IMR-90 (cell line): ENCODE data around the gene ABHD2. TPM values are rescaled to one million over a fixed set of nuclear protein-coding genes. Genes with fewer than 3 reads are reported as not detected.

Source experiments
- ATAC-seq: fragments of 200-7000 bp; cut with Tn5 transposase; 2 replicates; pipeline ENCODE4 v1.9.1; 2020; ENCODE audit warnings: low read depth, mild to moderate bottlenecking, moderate library complexity
- BruUV-seq: library from RNA; stranded (reverse); fragments of 400-500 nt; replicated peaks from 2 replicates; lab custom pipeline; 2021; lab: Mats Ljungman, UMichigan
- CTCF ChIA-PET: fragments of 300-600 bp; formaldehyde crosslinking; extraction: SDS; loops from one replicate; lab custom pipeline; 2021; ENCODE audit warnings: antibody characterized with exemption; lab: Yijun Ruan, JAX
- POLR2A ChIA-PET: fragments of 300-600 bp; sonication (Branson Sonifier 250); formaldehyde crosslinking; loops from one replicate; lab custom pipeline; 2022; ENCODE audit warnings: antibody characterized with exemption; ENCODE audit not compliant: unreplicated experiment; lab: Charles Lee
- DNase-seq: peaks from one replicate; pipeline ENCODE4 v3.0.0; 2013
- H2AFZ ChIP-seq: replicated peaks from 2 replicates; pipeline ENCODE3; 2013; ENCODE audit warnings: low read length, mild to moderate bottlenecking; ENCODE audit not compliant: poor library complexity
- H2AK5ac ChIP-seq: 2 replicates; pipeline ENCODE4 v1.6.1; 2013; ENCODE audit warnings: low read depth, low read length, inconsistent platforms
- H2AK9ac ChIP-seq: replicated peaks from 2 replicates; pipeline ENCODE3; 2013; ENCODE audit warnings: mild to moderate bottlenecking, low read depth, low read length, moderate library complexity; ENCODE audit not compliant: poor library complexity
- H2BK120ac ChIP-seq: 2 replicates; pipeline ENCODE4 v1.6.1; 2013; ENCODE audit warnings: low read depth, low read length, inconsistent platforms
- H2BK15ac ChIP-seq: 3 replicates; pipeline ENCODE4 v1.6.1; 2013; ENCODE audit warnings: low read depth, low read length, inconsistent platforms
- H2BK20ac ChIP-seq: 2 replicates; pipeline ENCODE4 v1.6.1; 2013; ENCODE audit warnings: low read depth, mild to moderate bottlenecking, inconsistent platforms, low read length, moderate library complexity
- H2BK5ac ChIP-seq: 2 replicates; pipeline ENCODE4 v1.6.1; 2013; ENCODE audit warnings: mild to moderate bottlenecking, low read depth, low read length, inconsistent platforms; ENCODE audit not compliant: poor library complexity, severe bottlenecking
- H3K14ac ChIP-seq: replicated peaks from 2 replicates; pipeline ENCODE4 v1.6.1; 2013; ENCODE audit warnings: low read depth, low read length, inconsistent platforms
- H3K18ac ChIP-seq: 2 replicates; pipeline ENCODE4 v1.6.1; 2013; ENCODE audit warnings: low read depth, low read length, control low read depth
- H3K23ac ChIP-seq: 2 replicates; pipeline ENCODE4 v1.6.1; 2013; ENCODE audit warnings: low read depth, low read length, inconsistent platforms
- H3K27ac ChIP-seq: 2 replicates; pipeline ENCODE4 v1.5.1; 2013; ENCODE audit warnings: mild to moderate bottlenecking, control low read depth, low read length; ENCODE audit not compliant: insufficient read depth
- H3K27me3 ChIP-seq: 2 replicates; pipeline ENCODE4 v1.6.1; 2013; ENCODE audit warnings: low read length; ENCODE audit not compliant: control insufficient read depth, insufficient read depth
- H3K36me3 ChIP-seq: 2 replicates; pipeline ENCODE4 v1.6.1; 2013; ENCODE audit warnings: low read length, mixed read lengths; ENCODE audit not compliant: control insufficient read depth, insufficient read depth
- H3K4ac ChIP-seq: 2 replicates; pipeline ENCODE4 v1.6.1; 2013; ENCODE audit warnings: low read depth, low read length, inconsistent platforms
- H3K4me1 ChIP-seq: 2 replicates; pipeline ENCODE4 v1.6.1; 2013; ENCODE audit warnings: low read length, mixed read lengths; ENCODE audit not compliant: control insufficient read depth, insufficient read depth
- H3K4me2 ChIP-seq: 2 replicates; pipeline ENCODE4 v1.6.1; 2013; ENCODE audit warnings: low read depth, mild to moderate bottlenecking, control low read depth, low read length, moderate library complexity
- H3K4me3 ChIP-seq: 2 replicates; pipeline ENCODE4 v1.5.1; 2013; ENCODE audit warnings: low read depth, mild to moderate bottlenecking, control low read depth, low read length, moderate library complexity; ENCODE audit not compliant: insufficient read depth
- H3K56ac ChIP-seq: 2 replicates; pipeline ENCODE4 v1.6.1; 2013; ENCODE audit warnings: low read length, inconsistent platforms; ENCODE audit not compliant: insufficient read depth; ENCODE audit errors: extremely low read depth
- H3K79me1 ChIP-seq, 2 experiments: 2 replicates each; pipeline ENCODE4 v1.6.1; 2013; ENCODE audit warnings: low read length in 2 of 2, inconsistent platforms in 1 of 2, low read depth in 1 of 2
- H3K9ac ChIP-seq: 2 replicates; pipeline ENCODE4 v1.6.1; 2013; ENCODE audit warnings: low read depth, low read length, control low read depth
- H3K9me1 ChIP-seq: 2 replicates; pipeline ENCODE4 v1.6.1; 2013; ENCODE audit warnings: low read length, inconsistent platforms; ENCODE audit not compliant: insufficient read depth
- H3K9me3 ChIP-seq: 2 replicates; pipeline ENCODE4 v1.6.1; 2013; ENCODE audit warnings: low read length; ENCODE audit not compliant: control insufficient read depth, insufficient read depth
- H4K20me1 ChIP-seq: 2 replicates; pipeline ENCODE4 v1.6.1; 2013; ENCODE audit warnings: low read length, inconsistent platforms; ENCODE audit not compliant: insufficient read depth
- H4K5ac ChIP-seq: 2 replicates; pipeline ENCODE4 v1.6.1; 2013; ENCODE audit warnings: mild to moderate bottlenecking, low read depth, low read length, control low read depth
- H4K8ac ChIP-seq, 2 experiments: 2 replicates each; pipeline ENCODE4 v1.6.1; 2013; ENCODE audit warnings: low read depth in 2 of 2, low read length in 2 of 2, control low read depth in 1 of 2, inconsistent platforms in 1 of 2
- H4K91ac ChIP-seq: 2 replicates; pipeline ENCODE4 v1.6.1; 2013; ENCODE audit warnings: low read depth, low read length, inconsistent platforms; ENCODE audit not compliant: insufficient read depth
- BHLHE40 ChIP-seq: fragments of 150-350 bp; IDR thresholded peaks from 2 replicates; pipeline ENCODE4 v1.6.1; 2016; ENCODE audit warnings: mild to moderate bottlenecking, low read depth, low read length
- CEBPB ChIP-seq: IDR thresholded peaks from 2 replicates; pipeline ENCODE4 v1.6.1; 2012; ENCODE audit warnings: low read depth, low read length, improper control_type of control experiment
- CHD1 ChIP-seq: IDR thresholded peaks from 2 replicates; pipeline ENCODE4 v1.6.1; 2012; ENCODE audit warnings: low read depth, low read length, improper control_type of control experiment
- FOS ChIP-seq: fragments of 150-350 bp; IDR thresholded peaks from 2 replicates; pipeline ENCODE4 v1.6.1; 2016; ENCODE audit warnings: low read depth, low read length
- MAZ ChIP-seq: IDR thresholded peaks from 2 replicates; pipeline ENCODE4 v1.6.1; 2012; ENCODE audit warnings: low read depth, mild to moderate bottlenecking, low read length, improper control_type of control experiment, moderate library complexity, borderline replicate concordance
- MXI1 ChIP-seq: IDR thresholded peaks from 2 replicates; pipeline ENCODE4 v1.6.1; 2012; ENCODE audit warnings: low read depth, mild to moderate bottlenecking, low read length, moderate library complexity, borderline replicate concordance
- NFE2L2 ChIP-seq: fragments of 150-350 bp; IDR thresholded peaks from 2 replicates; pipeline ENCODE4 v1.6.1; 2016; ENCODE audit warnings: low read depth, mild to moderate bottlenecking, low read length
- POLR2A ChIP-seq: IDR thresholded peaks from 2 replicates; pipeline ENCODE4 v1.6.1; 2012; ENCODE audit warnings: mild to moderate bottlenecking, low read depth, low read length
- RAD21 ChIP-seq: IDR thresholded peaks from 2 replicates; pipeline ENCODE4 v1.6.1; 2012; ENCODE audit warnings: low read length, improper control_type of control experiment
- RCOR1 ChIP-seq: IDR thresholded peaks from 2 replicates; pipeline ENCODE4 v1.6.1; 2012; ENCODE audit warnings: mild to moderate bottlenecking, low read length, improper control_type of control experiment; ENCODE audit not compliant: insufficient replicate concordance
- RFX5 ChIP-seq: IDR thresholded peaks from 2 replicates; pipeline ENCODE4 v1.8.0; 2012; ENCODE audit warnings: low read depth, mild to moderate bottlenecking, low read length, moderate library complexity
- WGBS, 2 experiments: methylation state at CpG; one replicate each; pipeline versions ENCODE4 v1.1.5 to v1.1.7; 2013; ENCODE audit warnings: missing lambda C conversion rate in 2 of 2; ENCODE audit not compliant: insufficient read length in 1 of 2; ENCODE audit errors: extremely low coverage in 2 of 2; 5-methylcytosine and 5-hydroxymethylcytosine counted together
- dilution Hi-C: fragments of 300-500 bp; cut with HindIII; formaldehyde crosslinking; loops from one replicate; pipeline ENCODE4 v1.14.3; 2018; ENCODE audit warnings: low sequenced_read_pairs; ENCODE audit not compliant: unreplicated experiment
- in situ Hi-C: fragments of 300-500 bp; cut with MboI; formaldehyde crosslinking; loops from 3 replicates; pipeline ENCODE4 v1.14.3; 2019; ENCODE audit warnings: low sequenced_read_pairs, inconsistent platforms, mixed read lengths
- intact Hi-C: fragments of 100-400 bp; cut with micrococcal nuclease; formaldehyde crosslinking; loops from 2 replicates; pipeline ENCODE4 v1.10.0; 2022
- polyA plus RNA-seq, 3 experiments: library from polyadenylated mRNA; depleted of rRNA; stranded (reverse); fragments of >200 nt; gene quantifications; 2 replicates each; pipeline ENCODE4 v1.2.3, GENCODE V29; 2012; ENCODE audit warnings: low replicate concordance in 1 of 3
- total RNA-seq: library from RNA; depleted of rRNA; stranded (reverse); fragments of >200 nt; gene quantifications from 2 replicates; pipeline ENCODE4 v1.2.3, GENCODE V29; 2012

ABHD2 gene
- total and polyA plus RNA-seq, 2 of the 4 experiments (the other 2 are of a cell fraction) = 31.2 to 62.9 TPM

DNA sequence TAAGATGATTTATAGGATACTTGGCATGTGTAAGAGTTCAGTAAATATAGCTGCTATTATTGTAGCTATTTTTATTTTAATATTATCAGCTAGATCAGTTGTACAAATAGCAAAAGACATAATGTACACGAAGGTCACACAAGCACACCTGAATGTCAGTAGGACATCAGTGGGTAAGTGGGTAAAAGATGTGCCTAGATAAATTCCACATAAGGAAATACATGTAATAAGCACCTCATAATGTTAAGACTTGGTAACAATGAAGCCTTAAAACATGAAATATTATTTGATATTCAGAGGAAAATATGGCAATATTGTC lies 41.5 kb downstream of the ABHD2 start:
- H3K27ac ChIP-seq = no peak overlapping the region
- in situ Hi-C loops = no loop called here
- H2AFZ ChIP-seq = no peak overlapping the region
- no peak overlapping the region for H4K8ac ChIP-seq
- WGBS, 2 experiments = no CpG with 5 or more reads among the region's 1 CpG
- H3K4me2 ChIP-seq = no peak overlapping the region
- DNase-seq (no peak), ATAC-seq (no peak)
- H3K4ac ChIP-seq = no peak overlapping the region
- no peak overlapping the region for H3K9ac ChIP-seq
- H3K79me1 ChIP-seq = peaks cover 13 to 56% of the 10 kb centered on the region in 2 experiments
- POLR2A ChIA-PET = interaction anchor here (0.6 to 0.7 kb wide), 2 partner anchors 10 to 52 kb away, joined by 3 read pairs; no protein-coding TSS in a partner anchor
- H3K56ac ChIP-seq = no peak overlapping the region
- H2BK5ac ChIP-seq = no peak overlapping the region
- H3K14ac ChIP-seq = no peak overlapping the region
- H4K91ac ChIP-seq = no peak overlapping the region
- H3K18ac ChIP-seq = no peak overlapping the region
- CTCF ChIA-PET = interaction anchor here (0.6 to 2.3 kb wide), 15 partner anchors 9 to 171 kb away, joined by 3 to 12 read pairs (median 4); no protein-coding TSS in a partner anchor
- H2BK20ac ChIP-seq = no peak overlapping the region
- no TSS peak for BruUV-seq
- H3K4me3 ChIP-seq = no peak overlapping the region
- peaks cover 16% of the 10 kb centered on the region for H3K36me3 ChIP-seq
- no peaks in the 10 kb centered on the region for H3K27me3 ChIP-seq
- H4K5ac ChIP-seq = no peak overlapping the region
- no peak overlapping the region for H2AK5ac ChIP-seq
- H2BK15ac ChIP-seq = no peak overlapping the region
- no peak overlapping the region for H3K23ac ChIP-seq
- no peak overlapping the region for H2AK9ac ChIP-seq
- peaks cover 7% of the 10 kb centered on the region; the same call in 1 of the 2 replicates for H3K9me1 ChIP-seq
- no peaks in the 10 kb centered on the region for H4K20me1 ChIP-seq
- H3K9me3 ChIP-seq = no peaks in the 10 kb centered on the region
- dilution Hi-C loops = no loop called here
- peaks cover 4% of the 10 kb centered on the region; the same call in 1 of the 2 replicates for H3K4me1 ChIP-seq
- H2BK120ac ChIP-seq = no peak overlapping the region
- intact Hi-C loops = loop anchor here (1.0 kb wide), 1 partner anchor 72 kb away; no protein-coding TSS in a partner anchor
- TF ChIP-seq NFE2L2 (no peak), FOS (no peak), CHD1 (no peak), RFX5 (no peak), RAD21 (no peak), POLR2A (no peak), MAZ (no peak), MXI1 (no peak), RCOR1 (no peak), CEBPB (no peak), BHLHE40 (no peak)
